Stimulated activated CD4-positive, alpha-beta T cell treated with anti-CD3 and anti-CD28 coated beads, Interleukin-2, amount 100 ng/mL, for 24 hours (primary cell): Measurements from ENCODE around the gene ZHX3.
A peak's percentile ranks its signal among the peaks of the same experiment; 100 is the strongest.

Experiments used
- DNase-seq, 2 donors: peaks; one replicate each; pipeline ENCODE4 v3.0.0-alpha.2; 2020

The ZHX3 gene

GRCh38 chr20:41352666-41353065 lies 35.1 kb upstream of the ZHX3 start:
- DNase-seq: no peak

GRCh38 chr20:41352106-41352505 lies 34.6 kb upstream of the ZHX3 start:
- DNase-seq: no peak

GRCh38 chr20:41350408-41350962 lies 33.0 kb upstream of the ZHX3 start:
- no peak for DNase-seq

- DNase-seq: no peak
Measured at GRCh38 chr20:41349943-41350342, 32.4 kb upstream of the ZHX3 start.

GRCh38 chr20:41349266-41349665 lies 31.7 kb upstream of the ZHX3 start:
- no peak for DNase-seq

- DNase-seq: no peak
Measured at GRCh38 chr20:41348430-41349172, 31.1 kb upstream of the ZHX3 start.

- no peak for DNase-seq
Measured at GRCh38 chr20:41347523-41348429, 30.2 kb upstream of the ZHX3 start.

GRCh38 chr20:41345729-41346067 lies 28.2 kb upstream of the ZHX3 start:
- no peak for DNase-seq

GRCh38 chr20:41344938-41345728 lies 27.6 kb upstream of the ZHX3 start:
- no peak for DNase-seq

- no peak for DNase-seq
Measured at GRCh38 chr20:41344477-41344876, 26.9 kb upstream of the ZHX3 start.

- DNase-seq: no peak
Measured at GRCh38 chr20:41342474-41343464, 25.2 kb upstream of the ZHX3 start.

- peak; percentile 55 to 76 for DNase-seq
Measured at GRCh38 chr20:41340327-41341055, 23.0 kb upstream of the ZHX3 start, which contains the start of gene LPIN3. LPIN3 (plus strand) TSS chr20:41340821; CDS start chr20:41345804, 4,983 bp downstream.

- DNase-seq: peak; percentile 89 to 91
Measured at GRCh38 chr20:41339957-41340326, 22.4 kb upstream of the ZHX3 start.

- no peak for DNase-seq
Measured at GRCh38 chr20:41336711-41337492, 19.4 kb upstream of the ZHX3 start.

- DNase-seq: no peak
Measured at GRCh38 chr20:41335591-41335990, 18.1 kb upstream of the ZHX3 start.

GRCh38 chr20:41334443-41335421 lies 17.2 kb upstream of the ZHX3 start:
- DNase-seq: no peak

GRCh38 chr20:41334036-41334435 lies 16.5 kb upstream of the ZHX3 start:
- DNase-seq: no peak

- DNase-seq: no peak
Measured at GRCh38 chr20:41331731-41332130, 14.2 kb upstream of the ZHX3 start.

GRCh38 chr20:41330941-41331340 lies 13.4 kb upstream of the ZHX3 start:
- no peak for DNase-seq
